Breast epithelium (tissue), 3 donors: ENCODE results near the gene UNKL.

Experiments
- POLR2A ChIP-seq: fragments of 450-650 bp; IDR thresholded peaks from one replicate; pipeline ENCODE4 v1.6.1; 2016; ENCODE audit warnings: antibody characterized with exemption, mild to moderate bottlenecking, moderate library complexity
- POLR2AphosphoS5 ChIP-seq, 3 donors: sonication (generic); formaldehyde crosslinking; IDR thresholded peaks; one replicate each; pipeline ENCODE4 v1.6.1; 2017; ENCODE audit warnings: antibody characterized with exemption in 3 of 3
- TF ChIP-seq, protein P1 (sequence below), 3 donors: fragments of 450-650 bp; IDR thresholded peaks; one replicate each; pipeline ENCODE4 v1.5.1; 2016 to 2017; ENCODE audit warnings: antibody characterized with exemption in 3 of 3, mild to moderate bottlenecking in 3 of 3, moderate library complexity in 3 of 3

GRCh38 chr16:1445518-1446203, 31.2 kb upstream of the UNKL start:
- TF ChIP-seq POLR2A (no peak), POLR2AphosphoS5 (IDR thresholded peaks at IDR 0.05) (no peak)
- TF ChIP-seq, protein P1, sequence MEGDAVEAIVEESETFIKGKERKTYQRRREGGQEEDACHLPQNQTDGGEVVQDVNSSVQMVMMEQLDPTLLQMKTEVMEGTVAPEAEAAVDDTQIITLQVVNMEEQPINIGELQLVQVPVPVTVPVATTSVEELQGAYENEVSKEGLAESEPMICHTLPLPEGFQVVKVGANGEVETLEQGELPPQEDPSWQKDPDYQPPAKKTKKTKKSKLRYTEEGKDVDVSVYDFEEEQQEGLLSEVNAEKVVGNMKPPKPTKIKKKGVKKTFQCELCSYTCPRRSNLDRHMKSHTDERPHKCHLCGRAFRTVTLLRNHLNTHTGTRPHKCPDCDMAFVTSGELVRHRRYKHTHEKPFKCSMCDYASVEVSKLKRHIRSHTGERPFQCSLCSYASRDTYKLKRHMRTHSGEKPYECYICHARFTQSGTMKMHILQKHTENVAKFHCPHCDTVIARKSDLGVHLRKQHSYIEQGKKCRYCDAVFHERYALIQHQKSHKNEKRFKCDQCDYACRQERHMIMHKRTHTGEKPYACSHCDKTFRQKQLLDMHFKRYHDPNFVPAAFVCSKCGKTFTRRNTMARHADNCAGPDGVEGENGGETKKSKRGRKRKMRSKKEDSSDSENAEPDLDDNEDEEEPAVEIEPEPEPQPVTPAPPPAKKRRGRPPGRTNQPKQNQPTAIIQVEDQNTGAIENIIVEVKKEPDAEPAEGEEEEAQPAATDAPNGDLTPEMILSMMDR (IDR thresholded peaks at IDR 0.05): no peak
